A673 (cell line): ENCODE data around the gene PLP2. TPM values are rescaled to one million over a fixed set of nuclear protein-coding genes. Genes with fewer than 3 reads are reported as not detected.

ENCODE experiments used
- BruUV-seq: library from RNA; stranded (reverse); fragments of 400-500 nt; replicated peaks from 2 replicates; lab custom pipeline; 2021; lab: Mats Ljungman, UMichigan
- CTCF ChIA-PET: fragments of 300-600 bp; sonication (Branson Sonifier 250); formaldehyde crosslinking; loops from one replicate; lab custom pipeline; 2022; ENCODE audit warnings: antibody characterized with exemption; lab: Charles Lee
- POLR2A ChIA-PET: fragments of 300-600 bp; sonication (Branson Sonifier 250); formaldehyde crosslinking; loops from one replicate; lab custom pipeline; 2022; ENCODE audit warnings: antibody characterized with exemption; ENCODE audit not compliant: low non-redundant PET; lab: Charles Lee
- DNase-seq: peaks from one replicate; pipeline ENCODE4 v3.0.0-alpha.2; 2015; ENCODE audit warnings: low spot score
- H3K27ac ChIP-seq: fragments of 200-600 bp; sonication (generic); 2 replicates; pipeline ENCODE4 v1.5.1; 2016; ENCODE audit warnings: mixed run types, low read depth, mild to moderate bottlenecking, mixed read lengths, antibody characterized with exemption, low read length; ENCODE audit not compliant: poor library complexity, severe bottlenecking
- H3K27me3 ChIP-seq: fragments of 200-600 bp; sonication (generic); replicated peaks from 2 replicates; pipeline ENCODE4 v1.6.1; 2017; ENCODE audit warnings: mixed run types, low read depth, mild to moderate bottlenecking, mixed read lengths, antibody characterized with exemption, low read length; ENCODE audit not compliant: insufficient read depth, poor library complexity
- H3K36me3 ChIP-seq: fragments of 200-600 bp; sonication (generic); 2 replicates; pipeline ENCODE4 v1.6.1; 2016; ENCODE audit warnings: mixed run types, mild to moderate bottlenecking, mixed read lengths, antibody characterized with exemption, low read length; ENCODE audit not compliant: insufficient read depth, poor library complexity, severe bottlenecking
- H3K4me1 ChIP-seq: fragments of 200-600 bp; sonication (generic); 2 replicates; pipeline ENCODE4 v1.6.1; 2017; ENCODE audit warnings: mixed run types, mild to moderate bottlenecking, mixed read lengths, antibody characterized with exemption, low read length; ENCODE audit not compliant: insufficient read depth, poor library complexity, severe bottlenecking
- H3K4me3 ChIP-seq: fragments of 200-600 bp; sonication (generic); 2 replicates; pipeline ENCODE4 v1.5.1; 2016; ENCODE audit warnings: low read depth, mixed run types, mild to moderate bottlenecking, mixed read lengths, low read length; ENCODE audit not compliant: poor library complexity, severe bottlenecking
- H3K9me3 ChIP-seq: fragments of 200-600 bp; sonication (generic); 2 replicates; pipeline ENCODE4 v1.6.1; 2016; ENCODE audit warnings: mixed run types, low read depth, mild to moderate bottlenecking, mixed read lengths, antibody characterized with exemption, low read length; ENCODE audit not compliant: poor library complexity, severe bottlenecking
- CTCF ChIP-seq: fragments of 300-800, 200-600 bp; sonication (generic); conservative IDR thresholded peaks from 2 replicates; pipeline ENCODE4 v1.5.1; 2017; ENCODE audit warnings: low read depth, mild to moderate bottlenecking, antibody characterized with exemption, low read length, moderate library complexity, mixed read lengths
- EZH2 ChIP-seq: fragments of 200-600 bp; sonication (generic); IDR thresholded peaks from 2 replicates; pipeline ENCODE4 v1.6.1; 2017; ENCODE audit warnings: borderline replicate concordance, low read depth, mild to moderate bottlenecking, mixed read lengths, antibody characterized with exemption, low read length; ENCODE audit not compliant: poor library complexity, severe bottlenecking
- intact Hi-C: fragments of 100-400 bp; cut with micrococcal nuclease; formaldehyde crosslinking; loops from one replicate; pipeline ENCODE4 v1.10.0; 2022; ENCODE audit not compliant: unreplicated experiment
- total RNA-seq: library from RNA; stranded (reverse); gene quantifications from 2 replicates; pipeline ENCODE4 v1.2.3, GENCODE V29; 2021

Gene PLP2
- total RNA-seq, 1 experiment from 2014 or later, result 87.5 TPM

- CTCF ChIA-PET, result interaction anchor here (0.6 to 1.0 kb wide), 3 partner anchors 11 to 83 kb away, joined by 3 to 6 read pairs (median 4); no protein-coding TSS in a partner anchor
- peaks cover 6% of the 10 kb centered on the region for H3K4me1 ChIP-seq
- peak; percentile 81 for DNase-seq
- H3K27me3 ChIP-seq, result no peaks in the 10 kb centered on the region
- TF ChIP-seq CTCF, result peak; percentile 58
- TF ChIP-seq EZH2, result no peak
- peak overlapping the region; percentile 40 for H3K4me3 ChIP-seq
- H3K36me3 ChIP-seq, result no peaks in the 10 kb centered on the region
- no TSS peak for BruUV-seq
- POLR2A ChIA-PET, result no interaction called here
- no peaks in the 10 kb centered on the region for H3K9me3 ChIP-seq
- H3K27ac ChIP-seq, result peak overlapping the region; percentile 95
- intact Hi-C loops, result no loop called here
Observed at GRCh38 chrX:49163555-49164419, 7.9 kb upstream of the PLP2 start.

- Histone ChIP-seq H3K27me3 (no peaks in the 10 kb centered on the region), H3K4me3 (no peak overlapping the region), H3K36me3 (no peaks in the 10 kb centered on the region), H3K4me1 (peaks cover 6% of the 10 kb centered on the region), H3K9me3 (no peaks in the 10 kb centered on the region), H3K27ac (no peak overlapping the region)
- ChIA-PET POLR2A (no interaction called here), CTCF (interaction anchor here (0.9 kb wide), 1 partner anchor 9 kb away, joined by 3 read pairs; no protein-coding TSS in a partner anchor)
- DNase-seq, result no peak
- no peak for TF ChIP-seq CTCF
- no peak for TF ChIP-seq EZH2
- intact Hi-C loops, result no loop called here
- BruUV-seq, result no TSS peak
Observed at GRCh38 chrX:49164589-49165360, 6.9 kb upstream of the PLP2 start.

GRCh38 chrX:49165901-49166881 lies 5.5 kb upstream of the PLP2 start:
- H3K4me1 ChIP-seq, result peaks cover 6% of the 10 kb centered on the region
- peak; percentile 67 for DNase-seq
- no peaks in the 10 kb centered on the region for H3K36me3 ChIP-seq
- TF ChIP-seq CTCF (no peak), EZH2 (no peak)
- BruUV-seq, result no TSS peak
- POLR2A ChIA-PET, result interaction anchor here (0.7 kb wide), 1 partner anchor 25 kb away, joined by 5 read pairs; no protein-coding TSS in a partner anchor
- no peaks in the 10 kb centered on the region for H3K9me3 ChIP-seq
- no peak overlapping the region for H3K27ac ChIP-seq
- intact Hi-C loops, result no loop called here
- CTCF ChIA-PET, result no interaction called here
- no peak overlapping the region for H3K4me3 ChIP-seq
- H3K27me3 ChIP-seq, result no peaks in the 10 kb centered on the region
